Heart right ventricle (tissue), 16 donors: Measurements from ENCODE around the gene CNTLN. TPM values are rescaled to one million over a fixed set of nuclear protein-coding genes. Genes with fewer than 3 reads are reported as not detected.

Source experiments
- ATAC-seq, 8 donors: fragments of 200-7000 bp; cut with Tn5 transposase; one replicate each; pipeline ENCODE4 v1.9.1; 2020; ENCODE audit warnings: mild to moderate bottlenecking in 8 of 8, moderate library complexity in 8 of 8, moderate number of reproducible peaks in 1 of 8
- DNase-seq, 2 donors: peaks; one replicate each; pipeline ENCODE4 v3.0.0-alpha.2; 2020
- H3K27ac ChIP-seq, 10 donors: fragments of 200-600 bp; sonication (generic) in 2 of 10; one replicate each; pipeline versions ENCODE4 v1.5.0 to v1.8.0; 2020 to 2022; ENCODE audit warnings: mild to moderate bottlenecking in 3 of 10
- H3K27me3 ChIP-seq, 7 donors: fragments of 200-600 bp; one replicate each; pipeline ENCODE4 v1.8.0; 2021 to 2022; ENCODE audit warnings: mild to moderate bottlenecking in 2 of 7
- H3K36me3 ChIP-seq, 9 donors: fragments of 200-600 bp; sonication (generic) in 1 of 9; one replicate each; pipeline versions ENCODE4 v1.5.0 to v1.8.0; 2020 to 2022; ENCODE audit warnings: mild to moderate bottlenecking in 2 of 9
- H3K4me1 ChIP-seq, 9 donors: fragments of 200-600 bp; sonication (generic) in 1 of 9; one replicate each; pipeline versions ENCODE4 v1.5.0 to v1.8.0; 2020 to 2022; ENCODE audit warnings: mild to moderate bottlenecking in 4 of 9
- H3K4me3 ChIP-seq, 10 donors: fragments of 200-600 bp; sonication (generic) in 2 of 10; one replicate each; pipeline versions ENCODE4 v1.5.0 to v1.8.0; 2020 to 2022; ENCODE audit warnings: mild to moderate bottlenecking in 7 of 10, moderate library complexity in 2 of 10
- H3K9me3 ChIP-seq, 11 donors: fragments of 200-600 bp in 10 of 11; sonication (generic) in 2 of 11; one replicate each; pipeline versions ENCODE4 v1.5.0 to v1.8.0; 2013 to 2022; ENCODE audit warnings: mild to moderate bottlenecking in 2 of 11, control low read depth in 1 of 11, moderate library complexity in 1 of 11
- WGBS, 2 donors: extraction: QIAGEN DNeasy Blood & Tissue Kit; methylation state at CpG; one replicate each; pipeline ENCODE4 v1.1.7; 2013; ENCODE audit warnings: inconsistent platforms in 1 of 2; 5-methylcytosine and 5-hydroxymethylcytosine counted together
- intact Hi-C, 10 donors: fragments of 100-400 bp; cut with DNase I; formaldehyde crosslinking; loops; one replicate each; pipeline versions ENCODE4 v1.11.1 to v1.14.2; 2022
- polyA plus RNA-seq, 2 donors: library from polyadenylated mRNA; stranded (reverse); fragments of 200-250 nt; gene quantifications; one replicate each; pipeline ENCODE4 v1.2.3, GENCODE V29; 2013
- total RNA-seq, 10 donors: library from RNA; stranded (reverse); fragmentation: NEBNext Ultra II Directional in 3 of 10; extraction: Animal tissue kit (Norgen Biotek cat#: 25700) in 3 of 10; gene quantifications; one replicate each; pipeline versions ENCODE4 v1.2.1 to v1.2.4, GENCODE V29; 2021 to 2023
- TF ChIP-seq, protein P1 (sequence below), 9 donors: fragments of 200-600 bp; sonication (generic) in 2 of 9; IDR thresholded peaks; one replicate each; pipeline versions ENCODE4 v1.5.0 to v1.8.0; 2021 to 2022; ENCODE audit warnings: antibody characterized with exemption in 9 of 9, mild to moderate bottlenecking in 5 of 9, moderate library complexity in 1 of 9
- donor health status: Arrhythmogenic right ventricular cardiomyopathy.
- donor health status: ischemic (EF 13 %, LVEDD 7.1; RV severe dilation, severe dysfunction).
- donor health status: healthy with polysubstance abuse.
- donor health status: DM: no; HTN: yes; CAD: no.
- donor health status: DM: no; HTN: no; CAD: no.
- donor health status: ischemic (EF 25% LVEDD 6.9; RV normal size, moderate dysfunction).
- donor health status: ischemic (EF 25% LVEDD 5.7; RV mildly dilated, moderate dysfunction).
- donor health status: healthy.
- donor health status: DM: yes; HTN: yes; CAD: no.
- donor health status: Ischemic cardiomyopathy.
- donor health status: ischemic (EF 35%, LVEDD 5.7; RV mildly dilated, moderate dysfunction).
- donor health status: nonischemic (EF 11% LVEDD 7.7; RV severe dilation, severe dysfunction).
- donor health status: DM: yes; HTN: yes; CAD: no.
- donor health status: PGD.
- donor health status: ischemic (EF 29% LVEDD 5.4; RV normal size, mild dysfunction).
- donor health status: nonischemic (EF 23%, LVEDD 6.1; RV moderate dilation, normal function).

CNTLN gene
- total and polyA plus RNA-seq, 12 donors, result 1.5 to 3.6 (median 2.2) TPM

DNA sequence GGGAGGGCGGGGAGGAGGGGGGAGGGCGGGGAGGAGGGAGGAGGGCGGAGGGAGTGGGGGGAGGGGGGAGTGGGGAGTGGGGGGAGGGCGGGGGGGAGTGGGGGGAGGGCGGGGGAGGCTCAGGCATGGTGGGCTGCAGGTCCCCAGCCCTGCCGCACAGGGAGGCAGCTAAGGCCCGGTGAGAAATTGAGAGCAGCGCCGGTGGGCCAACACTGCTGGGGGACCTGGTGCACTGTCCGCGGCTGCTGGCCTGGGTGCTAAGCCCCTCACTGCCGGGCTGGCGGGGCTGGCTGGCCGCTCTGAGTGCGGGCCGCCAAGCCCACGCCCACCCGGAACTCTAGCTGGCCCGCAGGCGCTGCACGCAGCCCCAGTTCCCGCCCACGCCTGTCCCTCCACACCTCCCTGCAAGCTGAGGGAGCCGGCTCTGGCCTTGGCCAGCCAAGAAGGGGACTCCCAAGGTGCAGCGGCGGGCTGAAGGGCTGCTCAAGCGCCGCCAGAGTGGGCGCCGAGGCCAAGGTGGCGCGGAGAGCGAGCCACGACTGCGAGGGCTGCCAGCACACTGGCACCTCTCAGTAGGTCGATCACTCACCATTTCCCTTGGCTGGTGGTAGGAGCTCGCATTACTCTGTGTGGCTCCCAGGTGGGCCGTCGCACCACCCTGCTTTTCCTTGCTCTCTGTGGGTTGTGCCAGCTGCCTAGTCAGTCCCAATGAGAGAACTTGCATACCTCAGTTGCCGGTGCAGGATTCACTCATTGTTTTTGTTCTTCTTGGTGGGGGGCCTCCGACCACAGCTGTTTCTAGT lies 160.2 kb downstream of the CNTLN start:
- Histone ChIP-seq H3K9me3 (no peaks in the 10 kb centered on the region), H3K36me3 (peaks cover 0 to 7% (median 0%) of the 10 kb centered on the region in 9 donors), H3K4me1 (no peaks in the 10 kb centered on the region), H3K27ac (no peak overlapping the region), H3K4me3 (no peak overlapping the region), H3K27me3 (no peaks in the 10 kb centered on the region)
- intact Hi-C loops, result no loop called here
- TF ChIP-seq, protein P1, sequence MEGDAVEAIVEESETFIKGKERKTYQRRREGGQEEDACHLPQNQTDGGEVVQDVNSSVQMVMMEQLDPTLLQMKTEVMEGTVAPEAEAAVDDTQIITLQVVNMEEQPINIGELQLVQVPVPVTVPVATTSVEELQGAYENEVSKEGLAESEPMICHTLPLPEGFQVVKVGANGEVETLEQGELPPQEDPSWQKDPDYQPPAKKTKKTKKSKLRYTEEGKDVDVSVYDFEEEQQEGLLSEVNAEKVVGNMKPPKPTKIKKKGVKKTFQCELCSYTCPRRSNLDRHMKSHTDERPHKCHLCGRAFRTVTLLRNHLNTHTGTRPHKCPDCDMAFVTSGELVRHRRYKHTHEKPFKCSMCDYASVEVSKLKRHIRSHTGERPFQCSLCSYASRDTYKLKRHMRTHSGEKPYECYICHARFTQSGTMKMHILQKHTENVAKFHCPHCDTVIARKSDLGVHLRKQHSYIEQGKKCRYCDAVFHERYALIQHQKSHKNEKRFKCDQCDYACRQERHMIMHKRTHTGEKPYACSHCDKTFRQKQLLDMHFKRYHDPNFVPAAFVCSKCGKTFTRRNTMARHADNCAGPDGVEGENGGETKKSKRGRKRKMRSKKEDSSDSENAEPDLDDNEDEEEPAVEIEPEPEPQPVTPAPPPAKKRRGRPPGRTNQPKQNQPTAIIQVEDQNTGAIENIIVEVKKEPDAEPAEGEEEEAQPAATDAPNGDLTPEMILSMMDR (IDR thresholded peaks at IDR 0.05), result no peak
- DNase-seq (no peak), ATAC-seq (no peak)
- WGBS, 2 donors, result 93 to 99% methylated on average over 34 to 38 of the region's 41 CpGs

DNA sequence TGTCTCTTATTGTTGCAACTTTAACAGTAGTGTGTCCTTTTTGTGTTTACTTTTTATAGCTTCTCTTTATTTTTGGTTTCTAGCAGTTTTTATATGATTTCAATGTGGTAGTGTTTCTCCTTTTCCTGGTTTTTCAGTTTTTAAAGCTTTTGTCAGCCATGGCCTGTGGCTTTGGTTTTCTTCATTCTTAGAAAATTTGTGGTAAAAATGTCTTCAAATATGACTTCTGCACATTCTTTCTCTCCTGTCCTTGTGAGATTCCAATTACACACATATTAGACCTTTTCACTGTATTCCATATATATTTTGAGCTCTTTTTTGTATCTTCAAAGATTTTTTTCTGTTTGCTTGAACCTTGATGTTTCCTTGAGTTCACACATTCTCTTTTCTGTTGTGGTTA lies 180.5 kb downstream of the CNTLN start:
- H3K4me3 ChIP-seq, result no peak overlapping the region
- H3K4me1 ChIP-seq, result no peaks in the 10 kb centered on the region
- TF ChIP-seq, protein P1 (IDR thresholded peaks at IDR 0.05), result no peak
- no peaks in the 10 kb centered on the region for H3K36me3 ChIP-seq
- no peak for ATAC-seq
- no peaks in the 10 kb centered on the region for H3K27me3 ChIP-seq
- H3K9me3 ChIP-seq, result peaks cover 0 to 6% (median 0%) of the 10 kb centered on the region in 11 donors
- no peak for DNase-seq
- no peak overlapping the region for H3K27ac ChIP-seq
- intact Hi-C loops, result no loop called here

DNA sequence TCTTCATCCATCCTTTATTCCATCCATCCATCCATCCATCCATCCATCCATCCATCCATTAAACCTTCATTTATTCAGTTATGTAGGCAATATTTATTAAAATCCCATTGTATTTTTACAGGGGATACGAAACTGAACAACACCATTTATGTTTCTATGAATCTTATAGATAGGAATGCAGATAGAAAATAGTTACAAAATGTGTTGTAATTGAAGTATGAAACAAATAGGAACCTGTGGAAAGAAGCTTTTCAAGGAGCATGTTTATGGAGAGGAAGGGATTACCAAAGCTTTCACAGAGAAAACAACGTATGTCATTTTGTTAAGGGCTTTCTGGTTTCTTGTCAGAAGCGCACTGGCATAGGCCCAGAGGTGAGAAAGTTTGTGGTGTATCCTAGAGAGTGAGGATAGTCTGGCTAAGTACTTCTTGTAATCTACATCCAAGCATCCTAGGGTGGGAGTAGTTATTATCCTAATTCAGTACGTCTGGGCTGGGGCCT lies 184.0 kb downstream of the CNTLN start:
- H3K4me3 ChIP-seq, result no peak overlapping the region
- H3K27ac ChIP-seq, result no peak overlapping the region
- intact Hi-C loops, result no loop called here
- H3K36me3 ChIP-seq, result no peaks in the 10 kb centered on the region
- no peaks in the 10 kb centered on the region for H3K9me3 ChIP-seq
- TF ChIP-seq, protein P1 (IDR thresholded peaks at IDR 0.05), result no peak
- H3K4me1 ChIP-seq, result no peaks in the 10 kb centered on the region
- H3K27me3 ChIP-seq, result no peaks in the 10 kb centered on the region
- ATAC-seq (no peak), DNase-seq (no peak)
- 95 to 97% methylated on average over 4 of the region's 4 CpGs for WGBS, 2 donors

DNA sequence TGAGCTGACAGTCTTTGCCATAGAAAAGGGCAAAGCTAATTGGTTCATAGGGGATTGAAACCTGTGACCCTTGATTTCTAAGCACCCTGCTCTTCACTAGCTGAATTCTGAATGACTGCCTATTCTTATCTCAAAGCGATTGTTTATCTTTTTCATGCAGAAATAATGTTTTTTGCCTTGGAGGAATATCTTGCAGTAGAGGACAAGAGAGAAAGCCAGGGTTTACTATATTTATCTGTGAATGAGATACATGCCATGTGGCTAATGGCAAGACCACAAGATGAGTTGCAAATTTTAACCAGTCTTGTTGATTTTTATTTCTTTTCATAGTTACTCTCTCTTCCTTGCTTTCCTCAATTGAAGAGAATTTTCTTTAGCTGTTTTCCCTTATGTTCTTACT lies 185.0 kb downstream of the CNTLN start:
- 55 to 67% methylated on average over 1 of the region's 1 CpG for WGBS, 2 donors
- ATAC-seq (no peak), DNase-seq (no peak)
- no peaks in the 10 kb centered on the region for H3K36me3 ChIP-seq
- no peaks in the 10 kb centered on the region for H3K9me3 ChIP-seq
- no peak overlapping the region for H3K27ac ChIP-seq
- H3K4me3 ChIP-seq, result no peak overlapping the region
- no peaks in the 10 kb centered on the region for H3K27me3 ChIP-seq
- no peaks in the 10 kb centered on the region for H3K4me1 ChIP-seq
- TF ChIP-seq, protein P1 (IDR thresholded peaks at IDR 0.05), result no peak
- intact Hi-C loops, result no loop called here
